Medulla oblongata (tissue), 1 donor: ENCODE data around the gene ZNF236.

Experiments
- DNase-seq: peaks from one replicate; pipeline ENCODE4 v3.0.0-alpha.2; 2015; ENCODE audit errors: extremely low spot score

ZNF236 gene

DNA sequence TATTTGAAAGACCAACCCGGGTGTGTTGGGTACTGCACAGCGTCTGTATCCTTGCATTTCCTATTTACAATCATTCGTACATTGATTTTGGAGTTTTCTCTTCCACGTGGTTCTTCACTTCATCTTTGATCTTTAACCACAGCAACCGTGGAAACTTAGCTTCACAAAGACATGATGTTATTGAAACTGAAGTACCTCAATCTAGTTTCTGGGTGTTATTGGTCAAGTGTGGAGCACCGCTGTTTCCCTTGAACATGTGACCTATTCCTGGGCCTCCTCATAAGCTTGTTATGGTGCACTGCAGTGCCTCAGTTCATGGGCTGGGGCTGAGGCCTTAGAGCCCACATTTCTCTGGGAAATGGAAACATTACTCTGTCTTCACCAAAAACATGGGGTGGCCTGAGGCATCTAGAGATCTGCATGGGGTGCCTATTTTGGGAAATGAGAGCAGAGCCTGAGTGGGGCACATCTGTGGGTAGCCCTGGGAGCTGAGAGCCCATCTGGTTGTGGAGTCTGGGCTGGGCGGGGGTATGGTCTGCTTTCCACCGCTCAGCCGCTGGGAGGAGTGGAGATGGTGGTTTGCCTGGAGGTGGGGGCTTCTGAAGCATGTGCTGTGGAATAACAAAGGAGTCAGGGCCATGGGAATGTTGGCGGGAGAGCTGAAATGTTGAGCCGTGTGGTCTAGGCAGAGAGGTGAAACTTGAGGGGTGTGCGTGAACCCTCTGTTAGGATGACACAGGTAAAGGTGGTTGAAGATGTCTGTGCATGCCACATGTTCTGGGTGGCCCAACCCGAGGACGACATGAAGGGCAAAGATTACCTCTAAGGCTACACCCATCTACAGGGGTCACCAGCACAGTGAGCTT lies 37.4 kb downstream of the ZNF236 start:
- no peak for DNase-seq

DNA sequence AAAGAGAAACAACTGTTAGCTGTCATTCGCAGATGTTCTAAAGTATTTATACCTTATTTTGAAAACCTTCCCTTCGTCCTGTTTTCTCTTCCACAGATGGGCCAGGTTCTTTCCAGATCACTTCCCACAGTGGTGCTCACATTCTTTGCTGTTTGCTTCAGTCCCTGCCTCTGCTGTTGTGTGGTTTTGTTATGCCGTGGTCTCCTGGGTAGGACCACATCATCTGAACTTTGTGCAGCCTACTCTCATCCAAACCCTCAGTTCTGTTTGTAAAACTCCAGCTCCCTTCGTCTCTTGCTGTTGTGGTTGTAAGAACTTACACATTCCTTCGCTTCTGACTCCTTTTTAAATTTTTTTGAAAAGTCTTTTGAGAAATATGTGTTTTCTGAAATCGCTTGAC lies 38.1 kb downstream of the ZNF236 start:
- DNase-seq: no peak

DNA sequence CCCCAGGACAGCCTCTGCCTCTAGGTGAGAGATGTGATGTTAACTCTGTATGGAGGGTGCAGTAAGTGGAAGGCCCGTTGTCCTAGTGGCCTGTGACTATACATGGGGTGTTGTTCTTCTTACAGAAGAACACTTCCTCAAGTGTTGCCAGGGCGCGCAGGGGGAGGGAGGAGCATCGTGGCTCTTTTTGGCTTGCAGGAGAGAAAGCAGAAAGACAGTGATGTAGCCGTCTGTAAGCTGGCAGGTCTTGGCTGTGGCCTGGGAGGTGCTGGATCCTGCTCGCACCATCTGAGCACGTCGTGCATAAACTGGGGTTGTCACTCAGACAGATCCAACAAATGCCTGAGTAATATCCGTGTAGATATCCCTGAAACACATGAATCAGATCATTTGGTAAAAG lies 44.3 kb downstream of the ZNF236 start:
- no peak for DNase-seq

DNA sequence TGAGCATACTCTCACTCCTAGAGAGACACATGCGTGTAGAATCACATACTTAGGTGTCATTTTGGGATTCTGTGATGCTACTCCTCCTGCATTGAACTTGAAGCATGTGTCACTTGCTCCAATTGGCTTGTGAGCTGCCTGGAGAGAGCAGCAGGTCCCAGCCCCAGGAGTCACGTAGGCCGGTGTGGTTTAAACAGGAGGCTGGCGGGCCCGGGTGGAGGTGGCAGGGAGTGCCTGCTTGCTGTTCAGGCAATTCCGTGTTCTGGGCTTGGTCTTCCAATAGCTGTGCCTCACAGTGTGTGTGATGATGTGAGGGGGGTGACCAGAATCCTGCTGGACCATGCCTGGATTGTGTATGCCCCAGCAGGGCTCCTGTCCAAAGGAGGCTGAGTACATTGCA lies 51.0 kb downstream of the ZNF236 start:
- no peak for DNase-seq

DNA sequence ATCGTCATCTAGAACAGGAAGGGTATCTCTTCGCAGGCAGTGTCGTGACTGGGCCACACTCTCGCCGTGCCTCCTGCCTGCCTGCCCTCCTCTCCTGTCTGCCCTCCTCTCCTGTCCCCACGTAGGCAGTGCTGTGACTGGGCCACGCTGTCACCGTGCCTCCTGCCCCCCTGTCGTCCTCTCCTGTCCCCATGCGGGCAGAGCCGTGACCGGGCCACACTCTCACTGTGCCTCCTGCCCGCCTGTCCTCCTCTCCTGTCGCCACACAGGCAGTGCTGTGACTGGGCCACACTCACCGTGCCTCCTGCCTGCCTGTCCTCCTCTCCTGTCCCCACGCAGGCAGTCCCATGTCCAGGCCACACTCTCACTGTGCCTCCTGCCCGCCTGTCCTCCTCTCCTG lies 51.4 kb downstream of the ZNF236 start:
- no peak for DNase-seq

DNA sequence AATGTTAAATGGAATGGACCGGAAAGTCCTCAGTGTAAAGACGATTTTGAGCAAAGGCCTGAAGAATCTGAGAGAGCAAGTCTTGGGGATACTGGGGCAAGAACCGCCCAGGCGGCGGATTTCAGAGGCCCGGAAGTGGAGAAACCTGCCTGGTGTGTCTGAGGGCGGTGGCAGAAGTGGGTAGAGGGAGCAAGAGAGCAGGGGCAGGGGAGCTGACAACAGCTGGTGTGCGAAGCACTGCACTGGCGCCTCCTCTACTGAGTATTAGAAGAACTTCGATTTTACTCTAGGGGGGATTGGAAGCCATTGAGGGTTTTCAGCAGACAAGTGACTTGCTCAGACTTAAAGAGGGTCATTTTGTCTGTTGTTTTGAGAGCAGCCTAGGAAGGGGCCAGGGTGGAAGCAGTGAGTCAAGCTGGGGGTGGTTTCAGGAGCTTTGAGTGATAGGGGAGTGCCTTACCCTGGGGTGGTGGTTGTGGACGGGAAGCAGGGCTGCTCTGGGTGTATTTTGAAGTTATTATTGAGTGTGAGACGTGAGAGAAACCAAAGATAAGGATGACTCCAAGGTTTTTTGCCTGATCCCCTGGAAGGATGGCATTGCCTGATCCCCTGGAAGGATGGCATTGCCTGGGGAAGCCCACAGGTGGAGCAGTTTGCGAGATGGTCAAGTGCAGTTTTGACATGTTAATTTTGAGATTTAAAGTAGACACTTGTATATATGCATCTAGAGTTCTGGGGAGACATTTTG lies 52.5 kb downstream of the ZNF236 start:
- DNase-seq: no peak

DNA sequence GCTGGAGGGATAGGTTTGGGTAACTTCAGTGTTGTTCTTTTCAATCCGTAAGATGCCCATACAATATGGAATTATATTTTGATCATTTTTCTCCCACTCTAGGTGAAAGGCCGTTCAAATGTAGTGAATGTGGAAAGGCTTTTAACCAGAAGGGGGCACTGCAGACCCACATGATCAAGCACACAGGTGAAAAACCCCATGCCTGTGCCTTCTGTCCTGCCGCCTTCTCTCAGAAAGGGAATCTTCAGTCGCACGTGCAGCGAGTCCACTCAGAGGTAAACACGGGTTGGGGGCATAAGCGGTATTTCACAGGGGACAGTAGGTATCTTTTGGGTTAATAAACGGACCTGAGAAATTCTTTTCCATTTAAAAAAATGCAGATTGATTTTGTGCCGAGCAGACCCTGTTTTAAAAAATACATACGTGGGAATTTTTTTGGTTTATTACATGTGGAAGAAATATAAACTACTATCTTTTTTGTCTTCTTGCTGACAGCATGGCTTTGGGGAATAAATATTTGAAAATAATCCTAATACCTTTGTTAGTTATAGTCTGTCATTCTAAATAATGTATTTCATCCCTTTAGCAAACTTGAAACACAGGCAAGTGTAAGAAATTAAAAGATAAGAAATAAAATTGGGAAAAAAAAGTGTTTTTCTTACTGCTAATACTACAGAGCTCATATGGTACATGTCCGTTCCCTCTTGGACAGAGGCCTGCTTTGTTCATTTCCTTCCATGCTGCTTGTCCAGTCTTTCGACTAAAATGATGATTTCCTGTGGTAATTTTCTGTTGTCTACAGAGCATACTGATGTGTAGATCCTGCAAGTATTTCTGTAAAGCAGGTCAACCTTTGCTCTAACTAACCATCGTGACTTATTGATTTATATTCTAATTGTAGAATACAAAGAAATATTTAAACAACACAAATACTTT lies 53.3 kb downstream of the ZNF236 start:
- DNase-seq: peak; percentile 61

DNA sequence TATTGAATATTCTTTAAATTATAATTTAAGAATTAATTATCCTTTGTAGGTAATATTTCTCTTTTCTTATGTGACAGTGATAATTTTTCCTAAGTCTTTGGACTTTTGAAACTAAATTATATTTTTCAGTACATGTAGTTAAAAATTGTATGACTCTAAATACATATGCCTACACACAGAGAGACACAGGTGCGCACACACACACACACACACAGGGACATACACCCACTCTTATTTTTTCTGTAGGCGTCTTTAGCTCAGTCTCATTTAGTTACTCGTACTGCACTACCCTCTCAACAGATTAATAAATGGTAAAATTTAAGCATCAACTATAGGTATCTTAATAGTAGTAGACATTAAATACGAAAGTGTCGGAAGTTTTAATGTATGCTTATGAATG lies 56.1 kb downstream of the ZNF236 start:
- DNase-seq: no peak

DNA sequence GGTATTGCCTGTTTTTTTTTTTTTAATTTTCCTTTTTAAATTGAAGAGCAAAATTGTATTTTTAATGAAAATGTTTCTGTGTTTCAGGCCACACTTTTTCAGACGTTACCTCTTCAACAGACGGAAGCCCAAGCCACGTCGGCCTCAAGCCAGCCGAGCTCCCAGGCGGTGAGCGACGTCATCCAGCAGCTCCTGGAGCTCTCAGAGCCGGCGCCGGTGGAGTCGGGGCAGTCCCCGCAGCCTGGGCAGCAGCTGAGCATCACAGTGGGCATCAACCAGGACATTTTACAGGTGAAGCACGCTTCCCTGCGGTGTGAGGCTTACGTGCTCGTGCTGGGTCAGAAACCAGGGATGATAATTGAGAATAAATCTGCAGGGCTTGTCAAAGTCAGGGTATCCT lies 57.7 kb downstream of the ZNF236 start:
- DNase-seq: no peak

DNA sequence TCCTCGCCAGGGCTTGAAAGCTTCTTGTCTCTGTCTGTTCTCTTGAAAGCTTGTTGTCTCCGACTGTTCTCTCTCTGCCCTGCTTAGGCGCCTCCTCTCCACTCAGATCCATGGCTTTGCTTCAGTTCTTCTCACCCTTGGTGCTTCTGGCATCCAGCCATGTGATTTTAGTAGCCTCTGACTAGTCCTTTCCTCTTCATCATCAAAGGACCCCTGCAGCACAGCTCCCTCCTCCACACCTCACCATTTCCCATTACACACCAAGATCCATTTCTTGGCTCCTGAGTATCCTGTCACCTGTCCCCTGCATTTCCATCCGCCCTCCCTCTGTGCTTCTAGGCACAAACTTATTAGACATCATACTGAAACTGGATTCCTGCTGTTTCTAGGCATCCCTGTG lies 59.4 kb downstream of the ZNF236 start:
- no peak for DNase-seq

DNA sequence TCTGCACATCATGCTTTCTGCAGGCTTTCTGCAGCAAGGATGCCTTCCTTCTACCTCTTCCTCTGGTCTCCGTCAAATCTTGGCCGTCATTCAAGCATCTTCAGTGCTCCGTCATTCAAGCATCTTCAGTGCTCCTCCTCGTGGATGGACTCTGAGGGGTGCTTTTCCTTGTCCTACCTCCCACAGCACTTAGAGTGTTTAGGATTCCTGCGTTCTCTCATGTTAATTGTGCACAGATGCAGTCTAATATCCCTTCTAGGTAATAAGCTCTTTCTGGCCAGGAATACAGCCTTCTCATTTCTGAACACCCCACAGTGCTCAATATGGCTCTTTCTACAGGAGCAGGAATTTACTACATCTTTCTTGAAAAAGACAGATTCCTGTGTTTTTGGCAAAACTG lies 59.8 kb downstream of the ZNF236 start:
- DNase-seq: no peak

DNA sequence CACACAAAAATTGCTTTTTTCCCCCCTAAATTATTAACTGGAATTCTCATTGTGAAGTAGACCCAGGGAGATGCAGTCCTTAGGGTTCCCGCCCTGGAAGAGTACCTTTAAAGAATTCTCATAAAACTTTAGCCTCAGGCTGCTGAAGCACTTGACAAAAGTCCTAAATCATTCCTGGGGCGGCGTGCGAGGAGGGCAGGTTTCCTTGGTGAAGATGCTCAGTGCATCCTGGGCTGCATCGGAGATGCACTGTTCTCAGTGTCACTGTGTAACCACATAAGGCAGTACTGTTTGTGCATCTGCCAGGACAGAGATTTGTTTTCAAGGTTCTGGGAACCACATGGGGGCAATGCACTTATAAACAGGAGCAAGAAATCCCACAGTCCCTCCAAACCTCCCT lies 62.6 kb downstream of the ZNF236 start:
- no peak for DNase-seq

DNA sequence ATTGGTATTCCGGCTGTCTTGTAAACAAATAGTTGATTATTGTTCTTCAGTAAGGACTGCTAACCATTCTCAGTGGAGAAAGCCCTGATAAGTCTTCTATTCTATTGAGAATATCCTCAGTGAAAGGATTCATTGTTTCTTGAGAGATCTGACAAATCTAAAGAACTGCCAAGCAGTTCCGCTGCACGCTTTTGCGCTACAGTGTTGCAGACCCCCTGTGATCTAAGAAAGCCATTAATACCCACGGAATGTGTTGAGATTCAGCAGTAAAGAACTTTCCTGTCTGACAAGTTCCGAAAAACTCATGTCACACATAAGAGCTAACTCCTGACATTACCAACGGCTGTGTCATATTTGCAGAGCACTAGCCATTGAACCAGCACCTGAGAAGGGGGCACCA lies 63.8 kb downstream of the ZNF236 start:
- no peak for DNase-seq

DNA sequence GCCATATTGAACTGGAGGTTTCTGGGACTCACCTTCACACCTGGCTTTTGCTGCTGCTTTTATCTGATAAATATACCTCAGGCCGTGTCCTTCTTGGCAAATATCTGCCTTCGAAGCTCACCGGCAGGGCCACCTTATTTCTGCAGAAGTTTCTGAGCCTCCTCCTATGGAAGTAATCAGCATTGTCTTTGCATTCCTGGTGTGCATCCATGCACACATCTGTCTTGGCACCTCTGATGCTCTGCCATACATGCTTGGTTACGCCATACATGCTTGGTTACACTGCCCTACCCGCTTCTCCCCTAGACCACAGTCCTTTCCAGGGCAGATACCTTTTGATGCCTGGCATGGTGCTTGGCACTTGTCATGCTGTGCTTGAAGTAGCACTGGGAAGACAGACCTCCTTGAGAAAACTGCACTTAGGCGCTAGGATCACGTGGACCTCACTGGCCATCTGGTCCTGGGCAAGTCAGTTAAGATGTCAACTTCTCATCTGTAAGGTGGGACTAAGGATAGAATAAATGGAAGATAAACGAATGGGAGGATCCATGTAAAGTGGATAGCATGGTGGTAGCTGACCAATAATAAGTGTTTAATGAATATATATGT lies 66.8 kb downstream of the ZNF236 start:
- no peak for DNase-seq

DNA sequence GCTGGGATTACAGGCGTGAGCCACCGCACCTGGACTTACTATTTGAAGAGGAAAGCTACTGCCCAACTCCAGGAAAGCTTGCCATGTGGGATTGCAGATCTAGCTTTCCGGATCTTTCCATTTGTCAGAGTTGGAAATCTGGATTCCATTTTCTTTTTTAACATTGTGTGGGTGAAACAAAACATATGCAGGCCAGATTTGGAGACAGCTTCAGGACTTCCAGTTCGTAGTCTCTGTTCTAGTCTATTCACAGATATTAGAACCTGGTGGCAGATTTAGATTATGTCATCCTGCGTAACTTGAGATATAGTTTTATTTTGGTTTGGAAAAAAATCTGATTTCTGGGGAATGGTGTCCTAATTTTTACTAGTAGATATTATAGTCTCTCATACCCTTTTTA lies 70.5 kb downstream of the ZNF236 start:
- DNase-seq: no peak

DNA sequence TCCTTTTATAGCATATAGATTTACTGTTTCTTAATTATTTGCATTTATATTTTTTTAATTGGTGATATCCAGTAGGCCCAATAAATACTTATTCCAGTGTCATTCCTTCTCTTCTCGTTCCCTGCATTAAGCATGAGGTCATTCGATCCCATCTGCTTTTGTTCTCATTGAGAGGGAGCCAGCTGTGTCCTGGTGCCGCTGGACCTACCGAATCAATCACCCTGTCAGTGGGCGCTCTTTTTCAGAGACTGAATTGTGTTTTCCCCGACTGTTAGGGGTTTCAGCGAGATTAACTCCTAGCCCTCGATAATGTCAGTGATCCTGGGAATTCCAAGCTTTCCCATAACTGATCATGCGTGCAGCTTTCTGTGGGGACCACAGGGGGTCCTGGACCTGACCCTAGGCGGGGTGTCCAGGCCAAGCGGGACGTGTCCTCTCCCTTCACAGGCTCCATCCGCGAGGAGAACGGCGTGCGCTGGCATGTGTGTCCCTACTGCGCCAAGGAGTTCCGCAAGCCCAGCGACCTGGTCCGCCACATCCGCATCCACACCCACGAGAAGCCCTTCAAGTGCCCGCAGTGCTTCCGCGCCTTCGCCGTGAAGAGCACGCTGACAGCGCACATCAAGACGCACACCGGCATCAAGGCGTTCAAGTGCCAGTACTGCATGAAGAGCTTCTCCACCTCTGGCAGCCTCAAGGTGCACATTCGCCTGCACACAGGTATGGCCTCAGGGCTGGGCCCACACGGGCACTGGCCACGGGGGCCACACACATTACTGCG lies 72.4 kb downstream of the ZNF236 start:
- DNase-seq: peak; percentile 17

DNA sequence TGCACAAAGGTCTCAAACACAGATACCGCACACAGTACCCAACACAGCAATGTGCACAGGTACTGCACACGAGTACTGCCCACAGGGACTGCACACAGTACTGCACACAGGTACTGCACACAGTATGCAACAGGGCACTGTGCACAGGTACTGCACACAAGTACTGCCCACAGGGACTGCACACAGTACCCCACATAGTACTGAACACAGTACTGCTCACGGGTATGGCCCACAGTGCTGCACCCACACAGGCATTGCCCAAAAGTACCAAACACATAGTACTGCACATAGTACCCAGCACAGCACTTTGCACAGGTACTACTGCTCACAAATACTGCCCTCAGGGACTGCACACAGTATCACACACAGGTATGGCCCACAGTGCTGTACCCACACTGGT lies 73.1 kb downstream of the ZNF236 start:
- DNase-seq: no peak

DNA sequence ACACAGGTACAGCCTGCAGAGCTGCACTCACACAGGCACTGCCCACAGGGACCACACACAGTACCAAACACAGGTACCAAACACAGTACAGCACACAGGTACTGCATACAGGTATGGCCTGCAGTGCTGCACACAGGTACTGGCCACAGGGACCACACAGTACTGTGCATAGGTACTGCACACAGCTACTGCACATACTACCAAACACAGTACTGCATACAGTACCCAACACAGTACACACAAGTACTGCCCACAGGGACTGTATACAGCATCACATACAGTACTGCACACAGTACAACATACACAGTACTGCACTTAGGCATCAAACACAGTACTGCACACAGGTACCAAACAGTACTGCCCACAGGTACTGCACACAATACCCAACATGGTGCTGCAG lies 74.3 kb downstream of the ZNF236 start:
- DNase-seq: no peak

DNA sequence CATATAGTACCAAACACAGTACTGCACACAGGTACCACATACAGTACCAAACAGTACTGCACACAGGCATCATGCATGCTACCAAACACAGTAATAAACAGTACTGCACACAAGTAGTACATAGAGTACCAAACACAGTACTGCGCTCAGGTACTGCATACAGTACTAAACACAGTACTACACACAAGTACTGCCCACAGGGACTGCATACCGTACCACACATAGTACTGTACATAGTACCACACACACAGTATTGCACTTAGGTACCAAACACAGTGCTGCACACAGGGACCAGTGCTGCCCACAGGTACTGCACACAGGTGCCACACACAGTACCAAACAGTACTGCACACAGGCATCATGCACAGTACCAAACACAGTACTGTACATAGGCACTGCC lies 74.9 kb downstream of the ZNF236 start:
- DNase-seq: no peak

DNA sequence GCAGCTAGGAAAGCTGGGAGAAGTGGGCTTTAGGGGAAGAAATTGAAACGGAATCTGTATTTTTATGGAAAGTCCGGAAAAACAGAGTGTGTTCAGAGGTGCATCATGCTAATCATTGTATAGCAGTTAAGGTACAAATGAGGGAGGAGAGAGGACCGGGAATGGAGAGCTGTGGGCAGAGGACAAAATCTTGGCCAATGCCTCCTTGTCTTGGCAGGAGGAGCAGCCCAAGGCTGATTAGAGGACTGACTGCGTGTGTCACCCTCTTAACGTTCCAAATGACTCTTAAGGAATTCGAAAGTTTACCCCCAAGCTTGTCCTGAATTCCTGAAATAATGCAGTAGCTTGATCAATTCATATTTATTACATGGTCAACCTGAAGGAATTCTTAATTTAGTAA lies 81.0 kb downstream of the ZNF236 start:
- DNase-seq: no peak

DNA sequence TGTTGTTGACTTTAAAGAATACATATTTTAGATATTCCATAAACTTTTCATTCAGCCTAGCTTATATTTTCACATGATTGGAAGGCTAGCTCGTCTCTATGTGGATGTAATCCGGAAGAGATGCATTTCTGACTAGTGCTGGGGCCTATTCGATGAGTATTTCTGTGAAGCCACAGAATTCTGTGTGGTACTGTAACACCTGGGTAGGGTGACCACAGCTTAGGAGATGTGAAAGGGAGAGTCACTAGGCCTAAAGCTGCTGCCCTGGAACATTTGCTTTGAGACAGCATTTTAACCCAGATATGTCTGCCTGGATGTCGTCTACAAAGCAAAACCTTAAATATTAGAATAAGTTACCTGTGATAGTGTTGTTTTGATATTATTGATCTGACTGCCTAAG lies 83.5 kb downstream of the ZNF236 start:
- no peak for DNase-seq
